A549 (cell line): ENCODE results near the gene SLITRK1.

ENCODE experiments used
- CHD4 ChIP-seq: fragments of 200-600 bp; sonication (generic); IDR thresholded peaks from 2 replicates; pipeline ENCODE4 v1.6.1; 2016; ENCODE audit warnings: antibody characterized with exemption, mild to moderate bottlenecking, borderline replicate concordance
- CTCF ChIP-seq: fragments of >200 bp; sonication (Bioruptor Twin); formaldehyde crosslinking; IDR thresholded peaks from 3 replicates; pipeline ENCODE4 v1.5.1; 2016
- EP300 ChIP-seq, 2 experiments: fragments of >200 bp; sonication (Bioruptor Twin); formaldehyde crosslinking; IDR thresholded peaks; 2 replicates in 1 of 2; 3 replicates in 1 of 2; pipeline ENCODE4 v1.6.1; 2016 to 2017
- JUNB ChIP-seq: fragments of >200 bp; sonication (Bioruptor Twin); formaldehyde crosslinking; IDR thresholded peaks from 2 replicates; pipeline ENCODE4 v1.6.1; 2016
- MAFK ChIP-seq: fragments of 450-650 bp; IDR thresholded peaks from 2 replicates; pipeline ENCODE4 v1.6.1; 2014; ENCODE audit not compliant: partially characterized antibody
- MAX ChIP-seq: IDR thresholded peaks from 2 replicates; pipeline ENCODE4 v1.6.1; 2012
- MAZ ChIP-seq: fragments of 150-350 bp; IDR thresholded peaks from 2 replicates; pipeline ENCODE4 v1.6.1; 2014; ENCODE audit warnings: antibody characterized with exemption, low read depth, low read length, borderline replicate concordance
- NPAS2 ChIP-seq: fragments of 250-450 bp; sonication (Bioruptor Pico); IDR thresholded peaks from 2 replicates; pipeline ENCODE4 v1.8.0; 2022; ENCODE audit warnings: mild to moderate bottlenecking, moderate library complexity, borderline replicate concordance
- POLR2A ChIP-seq: IDR thresholded peaks from 2 replicates; pipeline ENCODE4 v1.6.1; 2012; ENCODE audit warnings: mild to moderate bottlenecking, low read length
- RAD21 ChIP-seq, 2 experiments: fragments of >200 bp in 1 of 2; sonication (Bioruptor Twin) in 1 of 2; formaldehyde crosslinking in 1 of 2; IDR thresholded peaks in 1 of 2; conservative IDR thresholded peaks in 1 of 2; 2 replicates in 1 of 2; 3 replicates in 1 of 2; pipeline ENCODE4 v1.6.1; 2012 to 2018; ENCODE audit warnings: inconsistent platforms in 1 of 2
- RNF2 ChIP-seq: fragments of 200-600 bp; sonication (generic); IDR thresholded peaks from 2 replicates; pipeline ENCODE4 v1.6.1; 2016; ENCODE audit warnings: low read depth, mild to moderate bottlenecking, antibody characterized with exemption, moderate library complexity, borderline replicate concordance
- SREBF2 ChIP-seq: fragments of 450-650 bp; IDR thresholded peaks from 2 replicates; pipeline ENCODE4 v1.6.1; 2014; ENCODE audit warnings: mild to moderate bottlenecking, moderate library complexity
- TFCP2L1 ChIP-seq: fragments of 250-450 bp; sonication (Bioruptor Pico); IDR thresholded peaks from 2 replicates; pipeline ENCODE4 v1.5.0; 2021; ENCODE audit warnings: mild to moderate bottlenecking
- USF2 ChIP-seq: fragments of 450-650 bp; IDR thresholded peaks from 2 replicates; pipeline ENCODE4 v1.6.1; 2014; ENCODE audit warnings: antibody characterized with exemption

GRCh38 chr13:83878691-83879430 lies 3.4 kb downstream of the SLITRK1 start:
- TF ChIP-seq CTCF (no peak), USF2 (no peak), POLR2A (no peak), TFCP2L1 (CRISPR knock-in tag) (no peak), MAZ (no peak), RAD21 (conservative IDR thresholded peaks at IDR 0.05 in 1 of 2, IDR thresholded peaks at IDR 0.05 in 1 of 2) (no peak), EP300 (IDR thresholded peaks at IDR 0.05) (no peak), SREBF2 (no peak), JUNB (no peak), CHD4 (no peak), NPAS2 (CRISPR knock-in tag) (no peak), MAX (no peak), MAFK (no peak), RNF2 (no peak)
